ENCODE data around the gene CALML5.

CALML5 gene

DNA sequence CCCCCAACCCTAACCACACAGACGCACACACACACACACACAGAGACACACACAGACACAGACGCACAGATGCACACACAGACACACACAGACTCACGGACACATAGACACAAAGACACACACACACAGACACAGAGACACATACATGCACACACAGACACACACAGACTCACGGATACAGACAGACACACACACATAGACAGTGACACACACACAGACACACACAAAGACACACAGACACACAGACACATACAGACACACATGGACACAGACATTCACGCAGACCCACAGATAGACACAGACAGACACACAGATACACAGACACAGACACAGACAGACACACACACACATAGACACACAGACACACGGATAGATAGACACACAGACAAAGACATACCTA is 2.1 kb downstream of the CALML5 start:
- Histone ChIP-seq H2AFZ (ENCODE audit: low read depth, low read length) (no peak overlapping the region), H3K27me3 (ENCODE audit: low read depth, low read length) (peaks cover 15% of the 10 kb centered on the region), H3K79me2 (ENCODE audit: low read length) (no peaks in the 10 kb centered on the region), H3K27ac (ENCODE audit: low read length) (no peak overlapping the region), H3K4me2 (ENCODE audit: low read length) (no peak overlapping the region), H3K9me3 (ENCODE audit: insufficient read depth, low read length) (no peaks in the 10 kb centered on the region), H3K4me3 (ENCODE audit: low read length) (no peak overlapping the region), H3K4me1 (ENCODE audit: low read length) (no peaks in the 10 kb centered on the region), H3K9ac (ENCODE audit: low read length) (no peak overlapping the region), H3K36me3 (replicated peaks; ENCODE audit: low read depth, low read length) (no peaks in the 10 kb centered on the region), H4K20me1 (ENCODE audit: insufficient read depth, low read length) (no peaks in the 10 kb centered on the region)
- TF ChIP-seq EZH2phosphoT487 (IDR thresholded peaks at IDR 0.05; ENCODE audit: low read depth): no peak
- TF ChIP-seq, protein P1, sequence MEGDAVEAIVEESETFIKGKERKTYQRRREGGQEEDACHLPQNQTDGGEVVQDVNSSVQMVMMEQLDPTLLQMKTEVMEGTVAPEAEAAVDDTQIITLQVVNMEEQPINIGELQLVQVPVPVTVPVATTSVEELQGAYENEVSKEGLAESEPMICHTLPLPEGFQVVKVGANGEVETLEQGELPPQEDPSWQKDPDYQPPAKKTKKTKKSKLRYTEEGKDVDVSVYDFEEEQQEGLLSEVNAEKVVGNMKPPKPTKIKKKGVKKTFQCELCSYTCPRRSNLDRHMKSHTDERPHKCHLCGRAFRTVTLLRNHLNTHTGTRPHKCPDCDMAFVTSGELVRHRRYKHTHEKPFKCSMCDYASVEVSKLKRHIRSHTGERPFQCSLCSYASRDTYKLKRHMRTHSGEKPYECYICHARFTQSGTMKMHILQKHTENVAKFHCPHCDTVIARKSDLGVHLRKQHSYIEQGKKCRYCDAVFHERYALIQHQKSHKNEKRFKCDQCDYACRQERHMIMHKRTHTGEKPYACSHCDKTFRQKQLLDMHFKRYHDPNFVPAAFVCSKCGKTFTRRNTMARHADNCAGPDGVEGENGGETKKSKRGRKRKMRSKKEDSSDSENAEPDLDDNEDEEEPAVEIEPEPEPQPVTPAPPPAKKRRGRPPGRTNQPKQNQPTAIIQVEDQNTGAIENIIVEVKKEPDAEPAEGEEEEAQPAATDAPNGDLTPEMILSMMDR (IDR thresholded peaks at IDR 0.05; ENCODE audit: low read depth, low read length): no peak

DNA sequence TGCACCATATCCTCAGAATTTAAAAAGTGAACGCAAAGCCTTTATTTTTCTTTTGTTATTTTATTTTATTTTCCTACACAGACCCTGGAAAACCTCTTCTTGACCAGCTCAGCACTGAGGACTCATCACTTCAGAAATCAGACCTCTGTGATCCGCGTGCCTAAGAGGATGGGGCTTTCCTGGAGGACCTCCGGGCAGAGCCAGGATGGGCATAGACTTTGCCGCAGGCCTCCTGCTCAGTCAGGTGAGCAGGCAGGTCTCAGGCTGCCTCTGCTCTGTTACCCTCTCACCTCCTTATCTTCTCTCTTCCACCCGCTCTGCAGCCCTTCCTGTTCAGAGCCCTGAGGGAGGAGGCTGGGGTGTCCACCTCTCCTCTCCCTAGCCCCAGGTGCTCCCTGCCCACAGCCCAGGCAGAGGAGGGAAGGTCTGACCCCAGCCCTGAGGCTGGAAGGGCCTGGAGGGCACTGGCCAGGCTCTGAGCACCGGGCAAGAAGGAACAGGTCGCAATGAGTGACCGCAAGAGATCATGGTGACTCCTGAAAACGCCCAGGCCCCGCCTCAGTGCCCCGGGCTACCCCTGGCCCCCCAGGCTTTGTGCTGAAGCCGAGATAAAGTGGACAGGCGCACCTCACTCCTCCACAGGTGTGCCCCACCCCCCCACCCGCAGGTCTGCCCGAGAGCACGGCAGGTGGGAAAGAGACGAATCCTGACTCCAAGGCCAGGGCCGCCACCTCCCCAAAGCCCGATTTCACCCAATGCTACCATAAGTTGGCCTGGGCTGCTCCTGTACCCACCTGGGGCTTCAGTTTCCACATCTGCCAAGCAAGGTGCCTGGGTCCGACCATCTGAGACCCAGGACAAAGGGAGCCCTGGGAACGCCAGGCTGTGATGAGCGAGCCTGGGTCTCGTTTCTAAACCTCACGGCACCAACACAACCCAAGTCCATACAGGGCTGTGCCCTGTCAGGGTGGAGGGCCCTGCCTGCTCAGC is 2.8 kb downstream of the CALML5 start:
- TF ChIP-seq, protein P1 (IDR thresholded peaks at IDR 0.05; ENCODE audit: low read depth, low read length): no peak
- H3K4me3 ChIP-seq (ENCODE audit: low read length): no peak overlapping the region
- peaks cover 8% of the 10 kb centered on the region; the same call in 1 of the 2 replicates for H3K27me3 ChIP-seq (ENCODE audit: low read depth, low read length)
- no peak overlapping the region for H2AFZ ChIP-seq (ENCODE audit: low read depth, low read length)
- H3K27ac ChIP-seq (ENCODE audit: low read length): no peak overlapping the region
- H3K9me3 ChIP-seq (ENCODE audit: insufficient read depth, low read length): no peaks in the 10 kb centered on the region
- H3K36me3 ChIP-seq (replicated peaks; ENCODE audit: low read depth, low read length): no peaks in the 10 kb centered on the region
- H3K79me2 ChIP-seq (ENCODE audit: low read length): no peaks in the 10 kb centered on the region
- no peaks in the 10 kb centered on the region for H3K4me1 ChIP-seq (ENCODE audit: low read length)
- no peaks in the 10 kb centered on the region for H4K20me1 ChIP-seq (ENCODE audit: insufficient read depth, low read length)
- no peak overlapping the region for H3K9ac ChIP-seq (ENCODE audit: low read length)
- H3K4me2 ChIP-seq (ENCODE audit: low read length): no peak overlapping the region

DNA sequence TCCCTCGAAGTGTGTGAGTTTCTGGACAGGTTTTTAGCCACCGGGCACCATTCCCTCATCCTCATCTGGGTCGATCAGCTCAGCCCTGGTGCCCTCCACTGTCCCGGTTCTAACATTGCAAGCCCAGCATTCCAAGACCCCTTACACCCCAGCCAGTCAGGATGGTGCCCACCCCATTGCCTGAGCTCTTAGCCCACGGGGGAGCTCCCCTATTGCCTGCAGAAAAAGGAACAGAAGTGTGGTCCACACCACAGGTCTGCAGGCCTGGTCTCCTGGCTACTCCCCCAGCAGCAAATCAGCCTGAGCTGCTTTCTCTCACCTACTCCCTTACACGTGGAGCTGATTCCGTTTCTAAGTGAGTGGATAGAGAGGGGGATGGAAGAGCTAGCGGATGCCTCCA is 4.8 kb downstream of the CALML5 start:
- H3K27ac ChIP-seq (ENCODE audit: low read length): no peak overlapping the region
- H3K4me2 ChIP-seq (ENCODE audit: low read length): no peak overlapping the region
- H2AFZ ChIP-seq (ENCODE audit: low read depth, low read length): no peak overlapping the region
- no peak overlapping the region for H3K4me3 ChIP-seq (ENCODE audit: low read length)
- TF ChIP-seq, protein P1 (IDR thresholded peaks at IDR 0.05; ENCODE audit: low read depth, low read length): no peak
- no peak for TF ChIP-seq EZH2phosphoT487 (IDR thresholded peaks at IDR 0.05; ENCODE audit: low read depth)
- H3K9me3 ChIP-seq (ENCODE audit: insufficient read depth, low read length): no peaks in the 10 kb centered on the region
- no peak overlapping the region for H3K9ac ChIP-seq (ENCODE audit: low read length)
- H3K36me3 ChIP-seq (replicated peaks; ENCODE audit: low read depth, low read length): no peaks in the 10 kb centered on the region
- no peaks in the 10 kb centered on the region for H4K20me1 ChIP-seq (ENCODE audit: insufficient read depth, low read length)
- no peaks in the 10 kb centered on the region for H3K4me1 ChIP-seq (ENCODE audit: low read length)
- H3K79me2 ChIP-seq (ENCODE audit: low read length): no peaks in the 10 kb centered on the region
- no peaks in the 10 kb centered on the region for H3K27me3 ChIP-seq (ENCODE audit: low read depth, low read length)

DNA sequence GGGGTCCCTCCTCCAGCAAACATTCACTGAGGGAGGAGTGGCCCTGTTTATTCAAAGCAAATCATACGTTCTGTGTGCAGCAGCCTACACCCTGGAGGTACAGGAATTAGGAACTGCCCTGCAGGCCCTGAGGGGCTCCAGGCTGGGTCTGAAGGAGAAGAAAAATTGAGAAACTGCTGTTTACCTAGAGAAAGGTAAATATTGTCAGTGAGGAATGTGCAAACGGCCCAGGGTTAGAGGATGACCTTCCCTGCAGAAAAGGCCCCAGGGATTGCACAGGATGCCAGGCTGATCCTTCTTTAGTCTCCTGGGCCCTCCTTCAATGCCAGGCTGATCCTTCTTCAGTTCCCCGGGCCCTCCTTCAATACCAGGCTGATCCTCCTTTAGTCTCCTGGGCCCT is 5.7 kb downstream of the CALML5 start:
- H3K27ac ChIP-seq (ENCODE audit: low read length): no peak overlapping the region
- no peaks in the 10 kb centered on the region for H4K20me1 ChIP-seq (ENCODE audit: insufficient read depth, low read length)

More for the DNA sequence above, 5.7 kb downstream of the CALML5 start:
- Histone ChIP-seq H3K9me3 (ENCODE audit: insufficient read depth, low read length) (no peaks in the 10 kb centered on the region), H3K4me2 (ENCODE audit: low read length) (no peak overlapping the region), H3K79me2 (ENCODE audit: low read length) (no peaks in the 10 kb centered on the region), H2AFZ (ENCODE audit: low read depth, low read length) (no peak overlapping the region), H3K27me3 (ENCODE audit: low read depth, low read length) (no peaks in the 10 kb centered on the region), H3K4me3 (ENCODE audit: low read length) (no peak overlapping the region), H3K9ac (ENCODE audit: low read length) (no peak overlapping the region), H3K36me3 (replicated peaks; ENCODE audit: low read depth, low read length) (no peaks in the 10 kb centered on the region), H3K4me1 (ENCODE audit: low read length) (no peaks in the 10 kb centered on the region)
- TF ChIP-seq EZH2phosphoT487 (IDR thresholded peaks at IDR 0.05; ENCODE audit: low read depth): no peak
- TF ChIP-seq, protein P1 (IDR thresholded peaks at IDR 0.05; ENCODE audit: low read depth, low read length): no peak
